ENCODE measurements around the gene YWHAG. TPM values are rescaled to one million over a fixed set of nuclear protein-coding genes. Genes with fewer than 3 reads are reported as not detected.
"Not testable (repeated sequence)": the region's sequence is repeated elsewhere in the genome, so short reads cannot be mapped to it uniquely, and the experiment has no call there.

Gene YWHAG
- 10 to 100 TPM; 52.8 to 97.7 (median 66.3) TPM for total RNA-seq

- peak in 2 of 6 experiments; percentile 3 to 13 for TF ChIP-seq CTCF (IDR thresholded peaks at IDR 0.05)
- peak; percentile 68 to 100 (median 86) for TF ChIP-seq POLR2A (IDR thresholded peaks at IDR 0.05)
- Histone ChIP-seq H3K4me3 (peak within 1 kb of the TSS; percentile 76 to 96 (median 89)), H3K27me3 (no peaks in the 10 kb centered on the region), H3K36me3 (peaks cover 0 to 13% (median 0%) of the 10 kb centered on the region in 3 donors), H3K27ac (peak within 1 kb of the TSS; percentile 97 to 100 (median 98)), H3K4me1 (peaks cover 9 to 57% (median 34%) of the 10 kb centered on the region in 3 donors), H3K9me3 (no peaks in the 10 kb centered on the region)
- intact Hi-C loops (cut with DNase I), result loop anchor here (5.0 to 10.0 kb wide), 2 partner anchors 36 to 54 kb away; partner anchors contain the start of gene HSPB1
- WGBS, 2 donors, result 0% methylated on average over 3 to 7 of the region's 80 CpGs
- peak; percentile 65 for DNase-seq
These were observed at the start of gene YWHAG for GRCh38 chr7:76358481-76359110. Gene YWHAG, minus strand, starts transcription at chr7:76358991. Its CDS starts 183 bp downstream, at chr7:76358808.

DNA sequence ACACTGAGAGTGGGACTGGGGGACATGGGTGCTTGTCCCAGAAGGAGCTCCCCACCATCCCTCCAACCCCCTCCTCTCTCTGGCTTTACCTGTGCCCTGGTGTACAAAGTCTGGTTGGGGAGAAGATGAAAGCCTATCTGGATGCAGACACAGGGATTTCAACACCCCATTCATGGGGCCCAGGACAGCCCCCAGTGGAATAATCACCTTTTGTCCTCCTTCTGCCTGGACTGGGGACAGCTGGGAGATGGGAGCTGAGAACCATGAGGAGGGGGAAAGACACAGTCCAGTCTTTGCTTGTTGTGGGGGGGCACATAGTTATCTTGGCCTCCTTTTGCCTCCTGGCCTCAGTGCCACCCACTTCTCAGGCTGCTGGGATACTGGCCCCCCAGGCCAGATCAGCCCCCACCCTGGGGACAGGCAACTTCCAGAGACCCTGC is 49.4 kb upstream of the YWHAG start:
- Histone ChIP-seq H3K36me3 (no peaks in the 10 kb centered on the region), H3K9me3 (no peaks in the 10 kb centered on the region), H3K4me3 (no peak overlapping the region), H3K4me1 (no peaks in the 10 kb centered on the region), H3K27me3 (no peaks in the 10 kb centered on the region), H3K27ac (no peak overlapping the region)
- DNase-seq, result no peak
- no peak for TF ChIP-seq CTCF (IDR thresholded peaks at IDR 0.05)
- TF ChIP-seq POLR2A (IDR thresholded peaks at IDR 0.05), result no peak
- intact Hi-C loops (cut with DNase I), result no loop called here

DNA sequence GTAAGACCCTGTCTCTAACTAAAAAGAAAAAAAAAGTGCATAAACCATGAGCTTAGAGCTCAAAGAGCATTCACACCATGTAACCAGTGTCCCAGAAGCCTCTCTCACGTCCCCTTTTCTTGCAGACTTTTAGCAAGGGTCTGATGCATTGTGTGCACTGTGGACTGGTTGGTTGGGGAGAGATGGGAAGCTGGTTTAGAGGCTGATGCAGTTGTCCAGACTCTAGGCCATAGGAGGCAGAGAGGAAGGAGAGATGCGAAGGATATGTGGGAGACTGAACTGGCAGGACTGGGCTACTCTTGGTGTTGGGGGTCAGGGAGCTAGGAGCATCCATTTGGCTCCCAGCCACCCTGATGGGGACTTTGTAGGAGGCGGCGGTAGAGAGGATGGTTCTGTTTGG is 48.9 kb upstream of the YWHAG start:
- no peak for DNase-seq
- Histone ChIP-seq H3K4me3 (no peak overlapping the region), H3K27me3 (no peaks in the 10 kb centered on the region), H3K9me3 (no peaks in the 10 kb centered on the region), H3K27ac (no peak overlapping the region), H3K36me3 (no peaks in the 10 kb centered on the region), H3K4me1 (no peaks in the 10 kb centered on the region)
- WGBS, 2 donors, result 89 to 90% methylated on average over 4 of the region's 4 CpGs
- TF ChIP-seq CTCF (IDR thresholded peaks at IDR 0.05) (no peak), POLR2A (IDR thresholded peaks at IDR 0.05) (no peak)
- intact Hi-C loops (cut with DNase I), result no loop called here

GRCh38 chr7:76405738-76406137 is 46.9 kb upstream of the YWHAG start:
- no peaks in the 10 kb centered on the region for H3K36me3 ChIP-seq
- H3K4me1 ChIP-seq, result no peaks in the 10 kb centered on the region
- no peak for TF ChIP-seq CTCF (IDR thresholded peaks at IDR 0.05)
- TF ChIP-seq POLR2A (IDR thresholded peaks at IDR 0.05), result no peak
- intact Hi-C loops (cut with DNase I), result no loop called here
- H3K27ac ChIP-seq, result no peak overlapping the region
- no peak for DNase-seq
- H3K4me3 ChIP-seq, result no peak overlapping the region
- WGBS, 2 donors, result 85 to 94% methylated on average over 9 of the region's 9 CpGs
- no peaks in the 10 kb centered on the region for H3K9me3 ChIP-seq
- H3K27me3 ChIP-seq, result no peaks in the 10 kb centered on the region

GRCh38 chr7:76403780-76404494 is 45.1 kb upstream of the YWHAG start:
- Histone ChIP-seq H3K9me3 (no peaks in the 10 kb centered on the region), H3K4me3 (no peak overlapping the region), H3K27ac (peak overlapping the region in 2 of 4 donors; percentile 17 to 34), H3K27me3 (no peaks in the 10 kb centered on the region), H3K4me1 (no peaks in the 10 kb centered on the region), H3K36me3 (no peaks in the 10 kb centered on the region)
- intact Hi-C loops (cut with DNase I), result no loop called here
- 82 to 83% methylated on average over 9 to 10 of the region's 10 CpGs for WGBS, 2 donors
- no peak for DNase-seq
- TF ChIP-seq POLR2A (IDR thresholded peaks at IDR 0.05), result no peak
- TF ChIP-seq CTCF (IDR thresholded peaks at IDR 0.05), result no peak

DNA sequence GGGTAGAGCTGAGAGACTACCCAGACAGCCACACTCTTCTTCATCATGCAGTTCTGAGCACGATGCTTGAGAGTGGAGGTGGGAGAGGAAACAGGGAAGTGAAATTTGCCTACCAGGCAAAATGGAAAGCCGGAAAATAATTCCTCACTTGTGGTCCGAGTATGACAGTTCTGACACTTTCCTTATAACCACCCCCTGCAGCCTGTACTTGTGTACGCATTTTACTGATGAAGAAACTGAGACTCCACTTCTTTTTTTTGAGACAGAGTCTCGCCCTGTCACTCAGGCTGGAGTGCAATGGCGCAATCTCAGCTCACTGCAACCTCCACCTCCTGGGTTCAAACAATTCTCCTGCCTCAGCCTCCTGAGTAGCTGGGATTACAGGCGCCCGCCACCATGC is 44.3 kb upstream of the YWHAG start:
- H3K9me3 ChIP-seq; H3K36me3 ChIP-seq; DNase-seq; H3K27me3 ChIP-seq; H3K4me1 ChIP-seq; H3K4me3 ChIP-seq; intact Hi-C loops (cut with DNase I): not testable (repeated sequence)
- WGBS, 2 donors, result 74 to 80% methylated on average over 8 of the region's 8 CpGs
- H3K27ac ChIP-seq, result peak overlapping the region in 1 of 4 donors; percentile 34

Data from esophagus squamous epithelium (tissue), 5 donors.